Measurements from ENCODE around the gene PHF21A. TPM values are rescaled to one million over a fixed set of nuclear protein-coding genes. Genes with fewer than 3 reads are reported as not detected.

PHF21A gene
- total RNA-seq, 1 donor from 2014 or later: 35.9 TPM

GRCh38 chr11:46159680-46160079 is 38.4 kb upstream of the PHF21A start:
- Mint-ChIP-seq H3K27ac (ENCODE audit: unreplicated experiment) (no peak overlapping the region), H3K27me3 (ENCODE audit: low read depth) (peaks cover 43% of the 10 kb centered on the region), H3K4me1 (ENCODE audit: low read depth) (peaks cover 4% of the 10 kb centered on the region), H3K36me3 (ENCODE audit: low read depth) (no peaks in the 10 kb centered on the region), H3K9me3 (ENCODE audit: low read depth) (no peaks in the 10 kb centered on the region), H3K4me3 (ENCODE audit: unreplicated experiment) (no peak overlapping the region)
- TF ChIP-seq CTCF (IDR thresholded peaks at IDR 0.05): no peak
- no peak for DNase-seq (ENCODE audit: low spot score)

- H3K4me1 Mint-ChIP-seq (ENCODE audit: low read depth): no peaks in the 10 kb centered on the region
- no peak overlapping the region for H3K4me3 Mint-ChIP-seq (ENCODE audit: unreplicated experiment)
- H3K36me3 Mint-ChIP-seq (ENCODE audit: low read depth): peaks cover 3% of the 10 kb centered on the region
- no peak for TF ChIP-seq CTCF (IDR thresholded peaks at IDR 0.05)
- peaks cover 47% of the 10 kb centered on the region for H3K27me3 Mint-ChIP-seq (ENCODE audit: low read depth)
- DNase-seq (ENCODE audit: low spot score): no peak
- peaks cover 11% of the 10 kb centered on the region for H3K9me3 Mint-ChIP-seq (ENCODE audit: low read depth)
- no peak overlapping the region for H3K27ac Mint-ChIP-seq (ENCODE audit: unreplicated experiment)
These were observed 28.6 kb upstream of the PHF21A start for GRCh38 chr11:46149826-46150225.

- peaks cover 3% of the 10 kb centered on the region for H3K36me3 Mint-ChIP-seq (ENCODE audit: low read depth)
- DNase-seq (ENCODE audit: low spot score): no peak
- no peak overlapping the region for H3K4me3 Mint-ChIP-seq (ENCODE audit: unreplicated experiment)
- H3K9me3 Mint-ChIP-seq (ENCODE audit: low read depth): peaks cover 11% of the 10 kb centered on the region
- H3K4me1 Mint-ChIP-seq (ENCODE audit: low read depth): no peaks in the 10 kb centered on the region
- no peak overlapping the region for H3K27ac Mint-ChIP-seq (ENCODE audit: unreplicated experiment)
- H3K27me3 Mint-ChIP-seq (ENCODE audit: low read depth): peaks cover 47% of the 10 kb centered on the region
- no peak for TF ChIP-seq CTCF (IDR thresholded peaks at IDR 0.05)
These were observed 28.1 kb upstream of the PHF21A start for GRCh38 chr11:46149342-46149741.

GRCh38 chr11:46144741-46145140 is 23.5 kb upstream of the PHF21A start:
- Mint-ChIP-seq H3K4me3 (ENCODE audit: unreplicated experiment) (no peak overlapping the region), H3K9me3 (ENCODE audit: low read depth) (no peaks in the 10 kb centered on the region), H3K27me3 (ENCODE audit: low read depth) (peaks cover 26% of the 10 kb centered on the region), H3K36me3 (ENCODE audit: low read depth) (no peaks in the 10 kb centered on the region), H3K4me1 (ENCODE audit: low read depth) (no peaks in the 10 kb centered on the region), H3K27ac (ENCODE audit: unreplicated experiment) (no peak overlapping the region)
- DNase-seq (ENCODE audit: low spot score): no peak
- TF ChIP-seq CTCF (IDR thresholded peaks at IDR 0.05): no peak

GRCh38 chr11:46143049-46143806 is 22.0 kb upstream of the PHF21A start:
- Mint-ChIP-seq H3K4me1 (ENCODE audit: low read depth) (no peaks in the 10 kb centered on the region), H3K9me3 (ENCODE audit: low read depth) (no peaks in the 10 kb centered on the region), H3K36me3 (ENCODE audit: low read depth) (no peaks in the 10 kb centered on the region), H3K27ac (ENCODE audit: unreplicated experiment) (no peak overlapping the region), H3K27me3 (ENCODE audit: low read depth) (peaks cover 17% of the 10 kb centered on the region), H3K4me3 (ENCODE audit: unreplicated experiment) (no peak overlapping the region)
- no peak for TF ChIP-seq CTCF (IDR thresholded peaks at IDR 0.05)
- DNase-seq (ENCODE audit: low spot score): no peak

All from chondrocyte (in vitro differentiated cells).